Measurements from ENCODE around the gene PEAK3. TPM values are rescaled to one million over a fixed set of nuclear protein-coding genes. Genes with fewer than 3 reads are reported as not detected.

Gene PEAK3
- total RNA-seq, 1 donor from 2014 or later: 4.7 TPM

- no peak for DNase-seq (ENCODE audit: low spot score in 2 of 2)
- no peak for TF ChIP-seq CTCF (IDR thresholded peaks at IDR 0.05)
- H3K27ac ChIP-seq: no peak overlapping the region
- no peaks in the 10 kb centered on the region for H3K4me1 ChIP-seq
- H3K36me3 ChIP-seq: peaks cover 40 to 84% of the 10 kb centered on the region in 2 donors
- no peaks in the 10 kb centered on the region for H3K27me3 ChIP-seq
- no peak overlapping the region for H3K4me3 ChIP-seq
- no peaks in the 10 kb centered on the region for H3K9me3 ChIP-seq
- intact Hi-C loops (cut with DNase I): no loop called here
Measured at GRCh38 chr19:2227415-2228156, 54.4 kb downstream of the PEAK3 start.

GRCh38 chr19:2226840-2227360 lies 55.1 kb downstream of the PEAK3 start:
- Histone ChIP-seq H3K9me3 (no peaks in the 10 kb centered on the region), H3K36me3 (peaks cover 39 to 86% of the 10 kb centered on the region in 2 donors), H3K4me1 (no peaks in the 10 kb centered on the region), H3K27me3 (no peaks in the 10 kb centered on the region), H3K27ac (no peak overlapping the region), H3K4me3 (no peak overlapping the region)
- intact Hi-C loops (cut with DNase I): no loop called here
- no peak for DNase-seq (ENCODE audit: low spot score in 2 of 2)
- TF ChIP-seq CTCF (IDR thresholded peaks at IDR 0.05): no peak

GRCh38 chr19:2226051-2226839 lies 55.7 kb downstream of the PEAK3 start:
- intact Hi-C loops (cut with DNase I): no loop called here
- no peak overlapping the region for H3K27ac ChIP-seq
- H3K9me3 ChIP-seq: no peaks in the 10 kb centered on the region
- H3K4me1 ChIP-seq: no peaks in the 10 kb centered on the region
- TF ChIP-seq CTCF (IDR thresholded peaks at IDR 0.05): no peak
- no peak overlapping the region for H3K4me3 ChIP-seq
- DNase-seq (ENCODE audit: low spot score in 2 of 2): no peak
- peaks cover 39 to 89% of the 10 kb centered on the region in 2 donors for H3K36me3 ChIP-seq
- H3K27me3 ChIP-seq: no peaks in the 10 kb centered on the region

- H3K4me1 ChIP-seq: no peaks in the 10 kb centered on the region
- intact Hi-C loops (cut with DNase I): no loop called here
- no peak overlapping the region for H3K27ac ChIP-seq
- no peaks in the 10 kb centered on the region for H3K27me3 ChIP-seq
- peaks cover 44 to 90% of the 10 kb centered on the region in 2 donors for H3K36me3 ChIP-seq
- no peaks in the 10 kb centered on the region for H3K9me3 ChIP-seq
- no peak for TF ChIP-seq CTCF (IDR thresholded peaks at IDR 0.05)
- no peak for DNase-seq (ENCODE audit: low spot score in 2 of 2)
- no peak overlapping the region for H3K4me3 ChIP-seq
Measured at GRCh38 chr19:2225415-2226050, 56.4 kb downstream of the PEAK3 start.

- Histone ChIP-seq H3K4me1 (no peaks in the 10 kb centered on the region), H3K27ac (no peak overlapping the region), H3K27me3 (no peaks in the 10 kb centered on the region), H3K9me3 (no peaks in the 10 kb centered on the region), H3K4me3 (no peak overlapping the region), H3K36me3 (peaks cover 51 to 90% of the 10 kb centered on the region in 2 donors)
- no peak for TF ChIP-seq CTCF (IDR thresholded peaks at IDR 0.05)
- intact Hi-C loops (cut with DNase I): no loop called here
- DNase-seq (ENCODE audit: low spot score in 2 of 2): no peak
Measured at GRCh38 chr19:2224754-2225349, 57.1 kb downstream of the PEAK3 start.

All from ascending aorta (tissue), 2 donors.